MM.1S (cell line): ENCODE measurements around the gene XPO4.
"Not testable (repeated sequence)": the region's sequence is repeated elsewhere in the genome, so short reads cannot be mapped to it uniquely, and the experiment has no call there.

Source experiments
- DNase-seq: peaks from one replicate; pipeline ENCODE4 v3.0.0-alpha.2; 2015
- H2AFZ ChIP-seq: fragments of 300-600 bp; sonication (generic); 2 replicates; pipeline ENCODE4 v1.6.0; 2016; ENCODE audit warnings: antibody characterized with exemption, low read length
- H3F3A ChIP-seq: fragments of 300-600 bp; sonication (generic); 2 replicates; pipeline ENCODE4 v1.6.1; 2016; ENCODE audit warnings: mild to moderate bottlenecking, antibody characterized with exemption, low read length, moderate library complexity, mixed read lengths; ENCODE audit not compliant: insufficient read depth
- H3K27ac ChIP-seq: fragments of 300-600 bp; sonication (generic); 2 replicates; pipeline ENCODE4 v1.5.1; 2016; ENCODE audit warnings: mild to moderate bottlenecking, low read length
- H3K27me3 ChIP-seq: fragments of 300-600 bp; sonication (generic); replicated peaks from 2 replicates; pipeline ENCODE4 v1.6.0; 2016; ENCODE audit warnings: low read length; ENCODE audit not compliant: insufficient read depth
- H3K36me3 ChIP-seq: fragments of 300-600 bp; sonication (generic); replicated peaks from 2 replicates; pipeline ENCODE4 v1.6.1; 2016; ENCODE audit warnings: mild to moderate bottlenecking, low read length, mixed read lengths; ENCODE audit not compliant: insufficient read depth
- H3K4me1 ChIP-seq: fragments of 300-600 bp; sonication (generic); 2 replicates; pipeline ENCODE4 v1.6.1; 2016; ENCODE audit warnings: low read length, mixed read lengths
- H3K4me2 ChIP-seq: fragments of 300-600 bp; sonication (generic); 2 replicates; pipeline ENCODE4 v1.6.0; 2016; ENCODE audit warnings: low read depth, low read length
- H3K4me3 ChIP-seq: fragments of 300-600 bp; sonication (generic); 2 replicates; pipeline ENCODE4 v1.5.1; 2016; ENCODE audit warnings: low read length, mixed read lengths
- H3K79me2 ChIP-seq: fragments of 300-600 bp; sonication (generic); 2 replicates; pipeline ENCODE4 v1.6.1; 2016; ENCODE audit warnings: mixed run types, low read length, mixed read lengths
- H3K9ac ChIP-seq: fragments of 300-600 bp; sonication (generic); 2 replicates; pipeline ENCODE4 v1.6.1; 2016; ENCODE audit warnings: low read length, mixed read lengths
- H3K9me2 ChIP-seq: fragments of 300-600 bp; sonication (generic); replicated peaks from 2 replicates; pipeline ENCODE4 v1.6.1; 2016; ENCODE audit warnings: mild to moderate bottlenecking, low read length, mixed read lengths; ENCODE audit not compliant: insufficient read depth
- H3K9me3 ChIP-seq: fragments of 300-600 bp; sonication (generic); replicated peaks from 2 replicates; pipeline ENCODE4 v1.6.1; 2016; ENCODE audit warnings: mild to moderate bottlenecking, low read length, mixed read lengths; ENCODE audit not compliant: insufficient read depth
- H4K20me1 ChIP-seq: fragments of 300-600 bp; sonication (generic); 2 replicates; pipeline ENCODE4 v1.6.1; 2016; ENCODE audit warnings: mild to moderate bottlenecking, low read length, moderate library complexity, mixed read lengths; ENCODE audit not compliant: insufficient read depth
- EZH2 ChIP-seq: fragments of 300-600 bp; sonication (generic); optimal IDR thresholded peaks from 2 replicates; pipeline ENCODE3; 2017; ENCODE audit warnings: low read depth, mild to moderate bottlenecking, antibody characterized with exemption, low read length, mixed read lengths
- EZH2phosphoT487 ChIP-seq: fragments of 300-600 bp; sonication (generic); IDR thresholded peaks from 2 replicates; pipeline ENCODE4 v1.6.1; 2018; ENCODE audit warnings: antibody characterized with exemption, low read length
- TF ChIP-seq, protein P1 (sequence below): fragments of 300-600 bp; sonication (generic); IDR thresholded peaks from 2 replicates; pipeline ENCODE4 v1.5.1; 2016; ENCODE audit warnings: antibody characterized with exemption, low read length, mixed read lengths

Gene XPO4

DNA sequence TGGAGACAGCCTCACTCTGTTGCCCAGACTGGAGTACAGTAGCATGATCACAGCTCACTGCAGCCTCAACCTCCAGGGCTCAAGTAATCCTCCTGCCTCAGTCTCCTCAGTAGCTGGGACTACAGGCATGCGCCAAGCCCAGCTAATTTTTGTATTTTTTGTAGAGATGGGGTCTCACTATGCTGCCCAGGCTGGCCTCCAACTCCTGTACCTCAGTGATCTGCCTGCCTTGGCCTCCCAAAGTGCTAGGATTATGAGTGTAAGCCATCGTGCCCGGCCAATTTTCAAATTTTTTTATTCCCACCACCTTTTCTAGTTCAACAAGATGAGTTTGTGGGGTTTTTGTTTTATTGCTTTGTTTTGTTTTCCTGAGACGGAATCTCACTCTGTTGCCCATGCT is 31.7 kb downstream of the XPO4 start:
- Histone ChIP-seq H3F3A (no peaks in the 10 kb centered on the region), H3K9me2 (no peaks in the 10 kb centered on the region), H4K20me1 (no peaks in the 10 kb centered on the region), H3K27ac (no peak overlapping the region), H2AFZ (no peak overlapping the region), H3K27me3 (no peaks in the 10 kb centered on the region), H3K4me1 (no peaks in the 10 kb centered on the region), H3K9me3 (no peaks in the 10 kb centered on the region), H3K4me3 (no peak overlapping the region), H3K4me2 (no peak overlapping the region), H3K79me2 (peaks cover 72% of the 10 kb centered on the region), H3K9ac (no peak overlapping the region), H3K36me3 (no peaks in the 10 kb centered on the region)
- TF ChIP-seq EZH2phosphoT487 (no peak), EZH2 (no peak)
- TF ChIP-seq, protein P1, sequence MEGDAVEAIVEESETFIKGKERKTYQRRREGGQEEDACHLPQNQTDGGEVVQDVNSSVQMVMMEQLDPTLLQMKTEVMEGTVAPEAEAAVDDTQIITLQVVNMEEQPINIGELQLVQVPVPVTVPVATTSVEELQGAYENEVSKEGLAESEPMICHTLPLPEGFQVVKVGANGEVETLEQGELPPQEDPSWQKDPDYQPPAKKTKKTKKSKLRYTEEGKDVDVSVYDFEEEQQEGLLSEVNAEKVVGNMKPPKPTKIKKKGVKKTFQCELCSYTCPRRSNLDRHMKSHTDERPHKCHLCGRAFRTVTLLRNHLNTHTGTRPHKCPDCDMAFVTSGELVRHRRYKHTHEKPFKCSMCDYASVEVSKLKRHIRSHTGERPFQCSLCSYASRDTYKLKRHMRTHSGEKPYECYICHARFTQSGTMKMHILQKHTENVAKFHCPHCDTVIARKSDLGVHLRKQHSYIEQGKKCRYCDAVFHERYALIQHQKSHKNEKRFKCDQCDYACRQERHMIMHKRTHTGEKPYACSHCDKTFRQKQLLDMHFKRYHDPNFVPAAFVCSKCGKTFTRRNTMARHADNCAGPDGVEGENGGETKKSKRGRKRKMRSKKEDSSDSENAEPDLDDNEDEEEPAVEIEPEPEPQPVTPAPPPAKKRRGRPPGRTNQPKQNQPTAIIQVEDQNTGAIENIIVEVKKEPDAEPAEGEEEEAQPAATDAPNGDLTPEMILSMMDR: no peak
- DNase-seq: no peak

DNA sequence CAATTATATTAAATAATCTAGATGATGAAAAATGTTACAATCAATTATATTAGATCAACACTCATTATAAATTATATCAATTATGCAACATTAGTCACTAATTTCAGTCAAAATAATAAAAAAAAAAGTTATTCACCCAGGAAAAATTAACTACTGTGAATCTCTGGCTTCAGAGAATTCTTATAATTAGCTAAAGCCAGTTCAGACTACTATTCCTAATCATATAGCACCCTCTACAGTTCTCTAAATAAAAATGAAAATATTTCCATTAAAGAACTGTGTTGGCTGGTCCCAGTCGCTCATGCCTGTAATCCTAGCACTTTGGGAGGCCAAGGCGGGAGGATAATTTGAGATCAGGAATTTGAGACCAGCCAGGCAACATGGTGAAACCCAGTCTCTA is 33.0 kb downstream of the XPO4 start:
- no peak overlapping the region for H3K9ac ChIP-seq
- H3F3A ChIP-seq: no peaks in the 10 kb centered on the region
- no peak for DNase-seq
- H3K36me3 ChIP-seq: no peaks in the 10 kb centered on the region
- no peak overlapping the region for H3K27ac ChIP-seq
- no peaks in the 10 kb centered on the region for H4K20me1 ChIP-seq
- H3K4me3 ChIP-seq: no peak overlapping the region
- no peaks in the 10 kb centered on the region for H3K27me3 ChIP-seq
- H3K4me2 ChIP-seq: no peak overlapping the region
- H3K9me3 ChIP-seq: no peaks in the 10 kb centered on the region
- no peaks in the 10 kb centered on the region for H3K9me2 ChIP-seq
- H2AFZ ChIP-seq: no peak overlapping the region
- H3K79me2 ChIP-seq: peaks cover 63% of the 10 kb centered on the region
- no peaks in the 10 kb centered on the region for H3K4me1 ChIP-seq
- TF ChIP-seq EZH2 (no peak), EZH2phosphoT487 (no peak)
- TF ChIP-seq, protein P1: no peak

DNA sequence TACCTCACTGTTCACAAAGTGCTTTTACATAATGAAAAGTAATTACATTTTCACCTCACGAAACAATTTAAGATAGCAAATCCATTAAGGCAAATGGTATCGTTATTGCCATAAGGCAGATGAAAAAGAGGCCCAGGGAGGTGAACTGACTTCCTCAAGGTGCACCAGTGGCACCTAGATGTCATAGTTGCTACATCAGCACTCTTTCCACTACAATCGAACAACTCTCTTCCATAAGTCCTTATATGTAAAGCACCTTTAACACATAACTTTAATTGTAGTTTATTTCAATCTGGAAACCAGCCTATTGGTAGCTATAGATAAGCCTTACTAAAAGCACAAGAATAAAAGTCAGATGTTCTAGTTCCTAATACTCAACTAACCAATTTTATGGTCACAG is 35.1 kb downstream of the XPO4 start:
- Histone ChIP-seq H3K4me3 (no peak overlapping the region), H3K9me3 (no peaks in the 10 kb centered on the region), H3K36me3 (no peaks in the 10 kb centered on the region), H3K79me2 (peaks cover 45% of the 10 kb centered on the region), H3F3A (no peaks in the 10 kb centered on the region), H3K4me1 (no peaks in the 10 kb centered on the region), H2AFZ (no peak overlapping the region), H4K20me1 (no peaks in the 10 kb centered on the region), H3K27me3 (no peaks in the 10 kb centered on the region), H3K4me2 (no peak overlapping the region), H3K27ac (no peak overlapping the region), H3K9me2 (no peaks in the 10 kb centered on the region), H3K9ac (no peak overlapping the region)
- DNase-seq: no peak
- TF ChIP-seq EZH2phosphoT487 (no peak), EZH2 (no peak)
- TF ChIP-seq, protein P1: no peak

DNA sequence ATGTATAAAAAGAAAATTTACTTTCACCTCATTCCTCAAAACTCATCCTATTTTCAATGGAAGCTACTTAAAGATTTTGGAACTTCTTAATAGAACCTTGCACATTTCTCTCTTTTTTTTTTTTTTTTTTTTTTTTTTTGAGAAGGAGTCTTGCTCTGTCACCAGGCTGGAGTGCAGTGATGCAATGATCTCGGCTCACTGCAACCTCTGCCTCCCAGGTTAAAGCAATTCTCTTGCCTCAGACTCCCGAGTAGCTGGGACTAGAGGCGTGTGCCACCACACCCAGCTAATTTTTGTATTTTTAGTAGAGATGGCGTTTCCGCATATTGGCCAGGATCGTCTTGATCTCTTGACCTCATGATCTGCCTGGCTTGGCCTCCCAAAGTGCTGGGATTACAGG is 40.9 kb downstream of the XPO4 start:
- H3K4me2 ChIP-seq, H3K79me2 ChIP-seq, H3K4me1 ChIP-seq, H2AFZ ChIP-seq, H3K4me3 ChIP-seq, H4K20me1 ChIP-seq, H3K9me2 ChIP-seq, H3K27me3 ChIP-seq, H3K9ac ChIP-seq, H3K36me3 ChIP-seq, DNase-seq, H3K9me3 ChIP-seq, H3F3A ChIP-seq, H3K27ac ChIP-seq: not testable (repeated sequence)
